Measurements from ENCODE around the gene ACBD3.

DNA sequence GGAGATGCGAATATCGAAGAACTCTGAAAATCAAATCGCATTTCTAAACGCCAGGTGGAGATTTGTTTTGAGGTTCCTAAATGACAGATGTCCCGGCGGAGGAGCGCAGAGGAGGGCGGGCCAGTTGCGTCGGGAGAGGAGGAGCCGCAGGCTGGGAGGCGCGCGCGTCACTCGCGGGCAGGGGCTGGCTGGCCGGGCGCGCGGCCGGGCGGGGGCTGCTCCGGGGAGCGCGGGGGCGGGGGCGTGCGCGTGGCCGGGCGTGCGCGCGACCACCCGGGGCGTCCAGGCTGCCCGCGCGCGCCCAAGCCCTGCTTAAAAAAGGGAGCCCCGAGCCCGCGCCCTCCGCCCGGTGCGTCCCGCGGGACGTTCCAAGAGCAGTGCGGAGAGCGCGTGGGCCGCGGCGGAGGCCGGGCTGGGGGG, 76.7 kb downstream of the ACBD3 start:
- TF ChIP-seq, protein P1, sequence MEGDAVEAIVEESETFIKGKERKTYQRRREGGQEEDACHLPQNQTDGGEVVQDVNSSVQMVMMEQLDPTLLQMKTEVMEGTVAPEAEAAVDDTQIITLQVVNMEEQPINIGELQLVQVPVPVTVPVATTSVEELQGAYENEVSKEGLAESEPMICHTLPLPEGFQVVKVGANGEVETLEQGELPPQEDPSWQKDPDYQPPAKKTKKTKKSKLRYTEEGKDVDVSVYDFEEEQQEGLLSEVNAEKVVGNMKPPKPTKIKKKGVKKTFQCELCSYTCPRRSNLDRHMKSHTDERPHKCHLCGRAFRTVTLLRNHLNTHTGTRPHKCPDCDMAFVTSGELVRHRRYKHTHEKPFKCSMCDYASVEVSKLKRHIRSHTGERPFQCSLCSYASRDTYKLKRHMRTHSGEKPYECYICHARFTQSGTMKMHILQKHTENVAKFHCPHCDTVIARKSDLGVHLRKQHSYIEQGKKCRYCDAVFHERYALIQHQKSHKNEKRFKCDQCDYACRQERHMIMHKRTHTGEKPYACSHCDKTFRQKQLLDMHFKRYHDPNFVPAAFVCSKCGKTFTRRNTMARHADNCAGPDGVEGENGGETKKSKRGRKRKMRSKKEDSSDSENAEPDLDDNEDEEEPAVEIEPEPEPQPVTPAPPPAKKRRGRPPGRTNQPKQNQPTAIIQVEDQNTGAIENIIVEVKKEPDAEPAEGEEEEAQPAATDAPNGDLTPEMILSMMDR (IDR thresholded peaks at IDR 0.05) = peak in 1 of 4 experiments; percentile 40
- peak in 1 of 2 donors; percentile 35 for TF ChIP-seq POLR2A (IDR thresholded peaks at IDR 0.05)

All from gastroesophageal sphincter (tissue), 3 donors.